GM23248 (cell line): ENCODE measurements around the gene PML. TPM values are rescaled to one million over a fixed set of nuclear protein-coding genes. Genes with fewer than 3 reads are reported as not detected.
"Not testable (repeated sequence)": the region's sequence is repeated elsewhere in the genome, so short reads cannot be mapped to it uniquely, and the experiment has no call there.

ENCODE experiments used
- DNase-seq: peaks from one replicate; pipeline ENCODE4 v3.0.0-alpha.2; 2015
- H2AFZ ChIP-seq: fragments of 200-600 bp; sonication (generic); 2 replicates; pipeline ENCODE4 v1.6.1; 2016; ENCODE audit warnings: antibody characterized with exemption
- H3F3A ChIP-seq: fragments of 200-600 bp; sonication (generic); 2 replicates; pipeline ENCODE4 v1.6.1; 2016; ENCODE audit warnings: mild to moderate bottlenecking, antibody characterized with exemption, mixed run types; ENCODE audit not compliant: insufficient read depth
- H3K27ac ChIP-seq: fragments of 200-600 bp; sonication (generic); 2 replicates; pipeline ENCODE4 v1.5.1; 2016; ENCODE audit warnings: mild to moderate bottlenecking
- H3K27me3 ChIP-seq: fragments of 200-600 bp; sonication (generic); replicated peaks from 2 replicates; pipeline ENCODE4 v1.6.1; 2016; ENCODE audit warnings: mild to moderate bottlenecking; ENCODE audit not compliant: insufficient read depth
- H3K36me3 ChIP-seq: fragments of 200-600 bp; sonication (generic); 2 replicates; pipeline ENCODE4 v1.6.1; 2016; ENCODE audit warnings: low read depth, mild to moderate bottlenecking
- H3K4me1 ChIP-seq: fragments of 200-600 bp; sonication (generic); 2 replicates; pipeline ENCODE4 v1.6.1; 2016; ENCODE audit warnings: mild to moderate bottlenecking; ENCODE audit not compliant: insufficient read depth
- H3K4me2 ChIP-seq: fragments of 200-600 bp; sonication (generic); one replicate; pipeline ENCODE4 v1.6.1; 2016; ENCODE audit warnings: mild to moderate bottlenecking; ENCODE audit not compliant: unreplicated experiment
- H3K4me3 ChIP-seq: fragments of 200-600 bp; sonication (generic); 2 replicates; pipeline ENCODE4 v1.5.1; 2016; ENCODE audit warnings: mild to moderate bottlenecking
- H3K79me2 ChIP-seq: fragments of 200-600 bp; sonication (generic); 2 replicates; pipeline ENCODE4 v1.6.1; 2016; ENCODE audit warnings: mild to moderate bottlenecking; ENCODE audit not compliant: insufficient read depth
- H3K9ac ChIP-seq: fragments of 200-600 bp; sonication (generic); 2 replicates; pipeline ENCODE4 v1.6.1; 2016; ENCODE audit warnings: mild to moderate bottlenecking
- H3K9me2 ChIP-seq: fragments of 200-600 bp; sonication (generic); 2 replicates; pipeline ENCODE4 v1.6.1; 2016; ENCODE audit warnings: mixed run types, mild to moderate bottlenecking, moderate library complexity; ENCODE audit not compliant: insufficient read depth
- H3K9me3 ChIP-seq: fragments of 200-600 bp; sonication (generic); one replicate; pipeline ENCODE4 v1.6.1; 2017; ENCODE audit warnings: low read depth
- H4K20me1 ChIP-seq: fragments of 200-600 bp; sonication (generic); 2 replicates; pipeline ENCODE4 v1.6.0; 2016; ENCODE audit not compliant: insufficient read depth
- EZH2 ChIP-seq: fragments of 200-600 bp; sonication (generic); IDR thresholded peaks from 2 replicates; pipeline ENCODE4 v1.6.1; 2018; ENCODE audit warnings: antibody characterized with exemption, mild to moderate bottlenecking; ENCODE audit not compliant: insufficient read depth, poor library complexity, severe bottlenecking
- EZH2phosphoT487 ChIP-seq: fragments of 200-600 bp; sonication (generic); IDR thresholded peaks from 2 replicates; pipeline ENCODE4 v1.6.1; 2018; ENCODE audit warnings: antibody characterized with exemption, moderate library complexity, mild to moderate bottlenecking, low read depth; ENCODE audit not compliant: insufficient read depth
- WGBS, 2 experiments: methylation state at CpG; one replicate each; pipeline ENCODE4 v1.1.6; 2015 to 2017; ENCODE audit warnings: low lambda C conversion rate in 2 of 2, low coverage in 1 of 2; ENCODE audit errors: missing lambda C conversion rate in 2 of 2; 5-methylcytosine and 5-hydroxymethylcytosine counted together
- in situ Hi-C: fragments of 300-500 bp; cut with MboI; formaldehyde crosslinking; loops from 2 replicates; pipeline ENCODE4 v1.15.0; 2020
- polyA plus RNA-seq: library from polyadenylated mRNA; unstranded; fragments of >200 nt; fragmentation: Nextera tagmentation; extraction: Ambion mirVana; gene quantifications from 2 replicates; pipeline ENCODE4 v1.2.1, GENCODE V29; 2016
- total RNA-seq: library from RNA; depleted of rRNA; stranded (reverse); fragments of >200 nt; shearing (Covaris generic); gene quantifications from 2 replicates; pipeline ENCODE4 v1.2.3, GENCODE V29; 2014

Gene PML
- total and polyA plus RNA-seq, 2 experiments from 2014 or later: 52.9 to 74.7 TPM

DNA sequence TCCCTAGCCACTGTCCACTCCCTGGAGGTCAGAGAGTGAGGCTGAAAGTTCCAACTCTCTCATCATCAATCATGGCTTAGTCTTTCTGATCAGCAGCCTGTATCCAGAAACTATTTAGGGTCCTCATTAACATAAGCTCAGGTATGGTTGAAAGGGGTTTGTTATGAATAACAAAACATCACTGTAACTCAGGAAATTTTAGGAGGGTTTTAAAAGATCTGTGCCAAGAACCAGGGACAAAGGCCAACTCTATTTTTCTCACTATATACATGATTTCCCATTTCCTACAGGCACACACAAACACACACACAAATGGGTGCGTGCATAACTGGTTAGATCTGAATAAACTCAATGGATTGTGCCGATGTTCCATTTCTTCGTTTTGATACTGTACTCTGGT, 26.1 kb upstream of the PML start:
- H3K27me3 ChIP-seq: no peaks in the 10 kb centered on the region
- H3K36me3 ChIP-seq: no peaks in the 10 kb centered on the region
- H3K9me2 ChIP-seq: no peaks in the 10 kb centered on the region
- no peak overlapping the region for H2AFZ ChIP-seq
- 93 to 94% methylated on average over 3 of the region's 3 CpGs for WGBS, 2 experiments
- H3K9ac ChIP-seq: no peak overlapping the region
- TF ChIP-seq EZH2phosphoT487: no peak
- no peak for TF ChIP-seq EZH2
- no peaks in the 10 kb centered on the region for H3K79me2 ChIP-seq
- H3K27ac ChIP-seq: no peak overlapping the region
- H4K20me1 ChIP-seq: no peaks in the 10 kb centered on the region
- peaks cover 27% of the 10 kb centered on the region for H3K4me1 ChIP-seq
- H3K4me3 ChIP-seq: no peak overlapping the region
- peaks cover 17% of the 10 kb centered on the region; the same call in 1 of the 2 replicates for H3F3A ChIP-seq
- H3K9me3 ChIP-seq: no peaks in the 10 kb centered on the region
- in situ Hi-C loops: no loop called here
- no peak for DNase-seq
- no peak overlapping the region for H3K4me2 ChIP-seq

DNA sequence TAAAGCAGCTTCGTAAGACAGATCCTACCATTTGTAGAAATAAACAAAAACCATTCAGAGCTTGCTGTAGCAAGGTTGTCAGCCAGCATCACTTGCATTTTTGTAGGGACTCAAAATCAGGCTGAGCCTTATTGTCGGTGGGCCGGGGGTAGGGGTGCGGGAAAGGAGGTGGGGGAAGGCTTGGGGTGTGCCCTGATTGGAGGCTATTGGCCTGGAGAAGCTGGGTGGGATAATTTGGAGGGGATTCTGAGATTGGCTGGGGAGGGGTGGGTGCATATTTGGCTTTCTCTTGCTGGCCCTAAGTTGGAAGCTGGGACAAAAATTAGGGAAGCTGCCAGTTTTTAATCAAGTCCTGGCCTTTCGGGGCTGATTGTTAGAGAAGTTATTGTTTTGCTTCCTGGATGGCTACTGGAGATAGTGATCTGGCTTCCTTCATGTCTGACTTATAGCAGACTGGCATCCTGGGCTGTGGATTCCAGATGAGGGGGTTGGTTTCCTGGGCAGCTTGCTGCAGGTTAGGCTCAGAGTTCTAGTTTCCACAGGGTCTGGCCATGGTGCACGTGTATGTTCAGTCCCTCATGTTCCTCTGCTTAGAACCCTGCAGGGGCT, 25.3 kb upstream of the PML start:
- Histone ChIP-seq H2AFZ (peak overlapping the region; percentile 57), H4K20me1 (no peaks in the 10 kb centered on the region), H3K9ac (no peak overlapping the region), H3K4me3 (no peak overlapping the region), H3K27me3 (no peaks in the 10 kb centered on the region), H3K79me2 (no peaks in the 10 kb centered on the region), H3F3A (peaks cover 17% of the 10 kb centered on the region; the same call in 1 of the 2 replicates), H3K4me2 (peak overlapping the region; percentile 16), H3K4me1 (peaks cover 27% of the 10 kb centered on the region), H3K27ac (no peak overlapping the region), H3K9me2 (no peaks in the 10 kb centered on the region), H3K9me3 (no peaks in the 10 kb centered on the region), H3K36me3 (no peaks in the 10 kb centered on the region)
- TF ChIP-seq EZH2phosphoT487 (no peak), EZH2 (no peak)
- 38 to 45% methylated on average over 6 of the region's 6 CpGs for WGBS, 2 experiments
- in situ Hi-C loops: no loop called here
- peak; percentile 47 for DNase-seq

DNA sequence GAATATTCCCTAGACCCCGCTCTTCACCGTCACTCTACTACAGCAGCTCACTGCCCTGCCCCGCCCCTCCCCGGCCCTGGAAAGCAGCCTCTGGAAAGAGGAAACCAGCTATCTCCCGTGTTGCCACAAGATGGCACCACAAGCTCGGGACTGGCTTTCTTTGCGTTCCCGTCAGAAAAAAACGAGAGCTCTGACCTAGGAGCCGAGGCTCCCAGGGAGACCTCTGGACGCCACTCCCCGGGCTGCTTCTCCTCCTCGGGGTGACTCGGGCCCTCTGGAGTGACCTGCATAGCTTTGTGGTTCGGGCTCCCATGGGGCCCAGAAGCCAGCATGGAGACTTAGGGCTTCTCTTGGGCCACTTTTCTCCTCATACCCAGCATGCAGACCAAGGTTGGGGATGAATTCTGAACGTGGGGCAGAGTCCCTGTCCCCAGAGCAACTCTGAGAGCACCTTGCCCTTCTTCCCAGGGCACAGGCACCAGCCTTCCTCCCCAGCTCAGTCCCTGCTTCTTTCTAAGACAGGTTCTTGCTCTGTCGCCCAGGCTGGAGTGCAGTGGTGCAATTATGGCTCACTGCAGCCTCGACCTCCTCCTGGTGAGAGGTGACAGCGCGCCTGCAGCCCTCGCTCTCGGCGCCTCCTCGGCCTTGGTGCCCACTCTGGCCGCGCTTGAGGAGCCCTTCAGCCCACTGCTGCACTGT, 21.4 kb upstream of the PML start:
- H3K27ac ChIP-seq: no peak overlapping the region
- 18 to 21% methylated on average over 24 to 26 of the region's 26 CpGs for WGBS, 2 experiments
- H3K4me3 ChIP-seq: peak overlapping the region; percentile 43

DNA sequence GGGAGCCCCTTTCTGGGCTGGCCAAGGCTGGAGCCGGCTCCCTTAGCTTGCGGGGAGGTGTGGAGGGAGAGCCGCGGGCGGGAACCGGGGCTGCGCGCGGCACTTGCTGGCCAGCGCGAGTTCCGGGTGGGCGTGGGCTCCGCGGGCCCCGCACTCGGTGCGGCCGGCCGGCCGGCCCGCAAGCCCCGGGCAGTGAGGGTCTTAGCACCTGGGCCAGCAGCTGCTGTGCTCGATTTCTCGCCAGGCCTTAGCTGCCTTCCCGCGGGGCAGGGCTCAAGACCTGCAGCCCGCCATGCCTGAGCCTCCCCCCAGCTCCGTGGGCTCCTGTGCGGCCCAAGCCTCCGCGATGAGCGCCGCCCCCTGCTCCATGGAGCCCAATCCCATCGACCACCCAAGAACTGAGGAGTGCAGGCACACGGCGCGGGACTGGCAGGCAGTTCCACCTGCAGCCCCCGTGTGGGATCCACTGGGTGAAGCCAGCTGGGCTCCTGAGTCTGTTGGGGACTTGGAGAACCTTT, 20.8 kb upstream of the PML start:
- not testable (repeated sequence) for H3F3A ChIP-seq, H3K36me3 ChIP-seq, DNase-seq, H3K9me2 ChIP-seq, H4K20me1 ChIP-seq, H3K4me3 ChIP-seq, H3K79me2 ChIP-seq, H3K27me3 ChIP-seq, H2AFZ ChIP-seq, H3K9me3 ChIP-seq, H3K27ac ChIP-seq, H3K9ac ChIP-seq, H3K4me2 ChIP-seq
- 92 to 94% methylated on average over 22 to 39 of the region's 39 CpGs for WGBS, 2 experiments
- peaks cover 10% of the 10 kb centered on the region; the same call in 1 of the 2 replicates for H3K4me1 ChIP-seq
- in situ Hi-C loops: loop anchor here (10.0 kb wide), 1 partner anchor 331 kb away; no protein-coding TSS in a partner anchor

More for the DNA sequence above, 21.4 kb upstream of the PML start:
- H3K9me2 ChIP-seq: no peaks in the 10 kb centered on the region
- H2AFZ ChIP-seq: peak overlapping the region; percentile 85
- peak overlapping the region; percentile 87 for H3K4me2 ChIP-seq
- no peaks in the 10 kb centered on the region for H3F3A ChIP-seq
- H3K4me1 ChIP-seq: peaks cover 10% of the 10 kb centered on the region; the same call in 1 of the 2 replicates
- in situ Hi-C loops: loop anchor here (10.0 kb wide), 1 partner anchor 332 kb away; no protein-coding TSS in a partner anchor
- H3K9ac ChIP-seq: no peak overlapping the region
- no peaks in the 10 kb centered on the region for H3K36me3 ChIP-seq
- TF ChIP-seq EZH2phosphoT487 (no peak), EZH2 (no peak)
- no peaks in the 10 kb centered on the region for H3K27me3 ChIP-seq
- H4K20me1 ChIP-seq: no peaks in the 10 kb centered on the region
- no peaks in the 10 kb centered on the region for H3K79me2 ChIP-seq
- DNase-seq: peak; percentile 91
- no peaks in the 10 kb centered on the region for H3K9me3 ChIP-seq

DNA sequence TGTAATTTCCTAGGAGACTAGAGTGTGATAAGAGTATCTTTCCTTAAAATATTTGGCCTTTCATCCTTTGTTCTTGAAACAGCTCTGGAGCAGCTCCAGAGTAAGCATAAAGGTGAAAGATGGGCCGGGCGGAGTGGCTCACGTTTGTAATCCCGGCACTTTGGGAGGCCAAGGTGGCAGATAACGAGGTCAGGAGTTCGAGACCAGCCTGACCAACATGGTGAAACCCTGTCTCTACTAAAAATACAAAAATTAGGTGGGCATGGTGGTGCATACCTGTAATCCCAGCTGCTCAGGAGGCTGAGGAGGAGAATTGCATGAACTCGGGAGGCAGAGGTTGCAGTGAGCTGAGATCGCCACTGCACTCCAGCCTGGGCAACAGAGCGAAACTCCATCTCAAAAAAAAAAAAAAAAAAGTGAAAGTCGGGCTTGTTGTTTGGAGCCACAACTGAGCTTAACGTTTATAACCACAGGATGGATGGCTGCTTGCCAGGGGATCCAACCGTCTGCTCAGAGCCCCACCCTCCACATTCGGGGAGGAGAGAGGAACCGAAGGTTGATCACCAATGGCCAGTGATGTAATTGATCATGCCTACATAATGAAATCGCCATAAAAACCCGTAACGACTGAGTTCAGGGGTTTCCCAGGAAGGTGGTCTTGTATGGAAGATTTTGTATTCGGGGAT, 18.9 kb upstream of the PML start:
- H3K9me2 ChIP-seq, H4K20me1 ChIP-seq, H2AFZ ChIP-seq, H3K9ac ChIP-seq, H3K9me3 ChIP-seq, H3K4me2 ChIP-seq, H3K27me3 ChIP-seq, H3K4me1 ChIP-seq, H3K4me3 ChIP-seq, H3F3A ChIP-seq, H3K27ac ChIP-seq, H3K79me2 ChIP-seq, H3K36me3 ChIP-seq: not testable (repeated sequence)
- WGBS, 2 experiments: 52 to 57% methylated on average over 18 of the region's 18 CpGs
- in situ Hi-C loops: loop anchor here (10.0 kb wide), 1 partner anchor 329 kb away; no protein-coding TSS in a partner anchor
- peak; percentile 34 for DNase-seq
